ENCODE data around the gene TEX14.

TEX14 gene

GRCh38 chr17:58648236-58648635 is 43.6 kb downstream of the TEX14 start:
- DNase-seq: no peak

- DNase-seq: no peak
These were observed 48.7 kb downstream of the TEX14 start for GRCh38 chr17:58643147-58643546.

GRCh38 chr17:58641887-58642311 is 49.9 kb downstream of the TEX14 start:
- DNase-seq: no peak

- no peak for DNase-seq
These were observed 51.6 kb downstream of the TEX14 start for GRCh38 chr17:58640202-58640601.

GRCh38 chr17:58639681-58640080 is 52.2 kb downstream of the TEX14 start:
- no peak for DNase-seq

GRCh38 chr17:58637011-58637570 is 54.8 kb downstream of the TEX14 start:
- DNase-seq: no peak

- DNase-seq: no peak
These were observed 59.2 kb downstream of the TEX14 start for GRCh38 chr17:58632324-58633314.

- peak; percentile 81 to 93 (median 89) for DNase-seq
These were observed 60.1 kb downstream of the TEX14 start for GRCh38 chr17:58631523-58632323.

- peak in 1 of 6 experiments; percentile 22 for DNase-seq
These were observed 60.8 kb downstream of the TEX14 start for GRCh38 chr17:58630883-58631522.

- no peak for DNase-seq
These were observed 64.9 kb downstream of the TEX14 start for GRCh38 chr17:58626905-58627304.

GRCh38 chr17:58624751-58625150 is 67.1 kb downstream of the TEX14 start:
- no peak for DNase-seq

- DNase-seq: no peak
These were observed 70.7 kb downstream of the TEX14 start for GRCh38 chr17:58621174-58621573.

- DNase-seq: no peak
These were observed 73.5 kb downstream of the TEX14 start for GRCh38 chr17:58618336-58618735.

GRCh38 chr17:58617563-58617962 is 74.3 kb downstream of the TEX14 start:
- DNase-seq: no peak

- no peak for DNase-seq
These were observed 75.8 kb downstream of the TEX14 start for GRCh38 chr17:58615768-58616659.

- no peak for DNase-seq
These were observed 76.9 kb downstream of the TEX14 start for GRCh38 chr17:58614859-58615459.

GRCh38 chr17:58611331-58611730 is 80.5 kb downstream of the TEX14 start:
- DNase-seq: no peak

GRCh38 chr17:58606934-58607333 is 84.9 kb downstream of the TEX14 start:
- DNase-seq: no peak

- DNase-seq: no peak
These were observed 85.9 kb downstream of the TEX14 start for GRCh38 chr17:58605986-58606385.

GRCh38 chr17:58605470-58605869 is 86.4 kb downstream of the TEX14 start:
- no peak for DNase-seq

- DNase-seq: no peak
These were observed 89.9 kb downstream of the TEX14 start for GRCh38 chr17:58601976-58602375.
